Esophagus muscularis mucosa (tissue), 3 donors: ENCODE data around the gene IRS2.

Experiments used
- CTCF ChIP-seq, 3 experiments: fragments of 200-600 bp in 2 of 3; fragments of 450-650 bp in 1 of 3; sonication (generic) in 2 of 3; IDR thresholded peaks; one replicate each; pipeline ENCODE4 v1.5.1; 2017 to 2019; ENCODE audit warnings: antibody characterized with exemption in 3 of 3, mild to moderate bottlenecking in 2 of 3, moderate library complexity in 1 of 3
- POLR2A ChIP-seq: fragments of 450-650 bp; IDR thresholded peaks from one replicate; pipeline ENCODE4 v1.6.1; 2017; ENCODE audit warnings: antibody characterized with exemption, moderate library complexity, mild to moderate bottlenecking, low read depth
- POLR2AphosphoS5 ChIP-seq, 2 donors: sonication (generic); formaldehyde crosslinking; IDR thresholded peaks; one replicate each; pipeline ENCODE4 v1.6.1; 2017; ENCODE audit warnings: antibody characterized with exemption in 2 of 2

GRCh38 chr13:109723046-109723445 lies 63.3 kb downstream of the IRS2 start:
- TF ChIP-seq CTCF (IDR thresholded peaks at IDR 0.05) (no peak), POLR2AphosphoS5 (IDR thresholded peaks at IDR 0.05) (no peak), POLR2A (no peak)
